ENCODE data around the gene EFEMP2.

DNA sequence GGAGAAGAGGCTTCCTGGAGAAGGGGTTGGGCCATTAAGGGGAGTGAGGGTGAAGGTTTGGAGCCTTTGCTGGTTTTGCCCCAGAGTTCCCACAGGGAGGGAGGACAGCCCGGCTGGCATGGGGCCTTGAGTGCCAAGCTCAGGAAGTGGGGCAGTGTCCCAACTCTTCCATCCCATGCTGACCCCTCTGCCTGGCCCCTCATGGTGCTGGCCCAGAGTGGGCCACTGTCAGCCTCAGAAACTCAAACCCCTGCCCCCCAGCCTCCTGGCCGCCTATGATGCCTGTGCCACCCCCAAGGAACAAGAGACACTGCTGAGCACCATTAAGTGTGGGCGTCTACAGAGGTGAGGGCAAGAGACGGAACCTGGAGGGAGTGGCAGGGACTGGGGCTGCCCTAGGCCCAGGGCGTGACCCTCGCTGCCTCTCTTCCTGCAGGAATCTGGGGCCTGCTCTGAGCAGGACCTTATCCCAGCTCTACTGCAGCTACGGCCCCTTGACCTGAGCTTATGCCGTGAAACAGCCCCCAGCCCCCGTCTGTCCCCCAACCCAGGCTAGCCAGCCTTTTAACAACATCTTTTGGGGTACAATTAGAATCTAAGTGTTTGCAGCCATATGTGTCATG is 6.9 kb downstream of the EFEMP2 start:
- TF ChIP-seq EZH2 (IDR thresholded peaks at IDR 0.05; ENCODE audit: borderline replicate concordance, insufficient read depth, low read depth, low read length, poor library complexity, severe bottlenecking) = no peak
- no peak for TF ChIP-seq CTCF (IDR thresholded peaks at IDR 0.05)

All from B cell (primary cell).